Muscle layer of duodenum (tissue), 2 donors: ENCODE results near the gene KAZN.
A peak's percentile ranks its signal among the peaks of the same experiment; 100 is the strongest.

Experiments used
- H3K27ac ChIP-seq: one replicate; pipeline ENCODE4 v1.7.0; 2013; ENCODE audit warnings: mild to moderate bottlenecking, low read length
- H3K27me3 ChIP-seq: one replicate; pipeline ENCODE4 v1.7.0; 2013; ENCODE audit warnings: low read depth, mild to moderate bottlenecking, control low read depth, low read length
- H3K36me3 ChIP-seq, 2 donors: one replicate each; pipeline ENCODE4 v1.7.0; 2013; ENCODE audit warnings: low read length in 2 of 2, control low read depth in 1 of 2, mild to moderate bottlenecking in 1 of 2; ENCODE audit not compliant: insufficient read depth in 2 of 2, control insufficient read depth in 1 of 2
- H3K4me1 ChIP-seq, 2 donors: one replicate each; pipeline ENCODE4 v1.7.0; 2013; ENCODE audit warnings: low read length in 2 of 2, mild to moderate bottlenecking in 2 of 2, control low read depth in 1 of 2, moderate library complexity in 1 of 2; ENCODE audit not compliant: insufficient read depth in 2 of 2, control insufficient read depth in 1 of 2
- H3K4me3 ChIP-seq, 2 donors: one replicate each; pipeline ENCODE4 v1.7.0; 2013; ENCODE audit warnings: low read length in 2 of 2, low read depth in 1 of 2, mild to moderate bottlenecking in 1 of 2
- H3K9me3 ChIP-seq, 2 donors: one replicate each; pipeline ENCODE4 v1.7.0; 2013; ENCODE audit warnings: low read length in 2 of 2, control low read depth in 1 of 2, mild to moderate bottlenecking in 1 of 2; ENCODE audit not compliant: control insufficient read depth in 1 of 2
- donor health status: healthy.

The KAZN gene

GRCh38 chr1:14824314-14824915 is 225.9 kb downstream of the KAZN start:
- no peak overlapping the region for H3K27ac ChIP-seq
- no peaks in the 10 kb centered on the region for H3K9me3 ChIP-seq
- peaks cover 0 to 5% of the 10 kb centered on the region in 2 donors for H3K4me1 ChIP-seq
- H3K36me3 ChIP-seq = no peaks in the 10 kb centered on the region
- no peaks in the 10 kb centered on the region for H3K27me3 ChIP-seq
- H3K4me3 ChIP-seq = no peak overlapping the region

GRCh38 chr1:14825396-14825795 is 226.9 kb downstream of the KAZN start:
- H3K4me3 ChIP-seq = no peak overlapping the region
- no peaks in the 10 kb centered on the region for H3K27me3 ChIP-seq
- no peak overlapping the region for H3K27ac ChIP-seq
- H3K36me3 ChIP-seq = no peaks in the 10 kb centered on the region
- H3K9me3 ChIP-seq = no peaks in the 10 kb centered on the region
- peaks cover 0 to 5% of the 10 kb centered on the region in 2 donors for H3K4me1 ChIP-seq

- no peaks in the 10 kb centered on the region for H3K36me3 ChIP-seq
- H3K4me3 ChIP-seq = no peak overlapping the region
- no peaks in the 10 kb centered on the region for H3K9me3 ChIP-seq
- peaks cover 0 to 5% of the 10 kb centered on the region in 2 donors for H3K4me1 ChIP-seq
- H3K27me3 ChIP-seq = no peaks in the 10 kb centered on the region
- no peak overlapping the region for H3K27ac ChIP-seq
Observed at GRCh38 chr1:14826172-14826636, 227.7 kb downstream of the KAZN start.

GRCh38 chr1:14826731-14827326 is 228.3 kb downstream of the KAZN start:
- peaks cover 0 to 5% of the 10 kb centered on the region in 2 donors for H3K4me1 ChIP-seq
- no peaks in the 10 kb centered on the region for H3K36me3 ChIP-seq
- no peaks in the 10 kb centered on the region for H3K9me3 ChIP-seq
- H3K27ac ChIP-seq = no peak overlapping the region
- no peaks in the 10 kb centered on the region for H3K27me3 ChIP-seq
- H3K4me3 ChIP-seq = no peak overlapping the region

GRCh38 chr1:14827870-14828269 is 229.4 kb downstream of the KAZN start:
- no peaks in the 10 kb centered on the region for H3K27me3 ChIP-seq
- H3K4me3 ChIP-seq = no peak overlapping the region
- H3K27ac ChIP-seq = no peak overlapping the region
- H3K9me3 ChIP-seq = no peaks in the 10 kb centered on the region
- H3K36me3 ChIP-seq = no peaks in the 10 kb centered on the region
- peaks cover 0 to 5% of the 10 kb centered on the region in 2 donors for H3K4me1 ChIP-seq

GRCh38 chr1:14828665-14829064 is 230.2 kb downstream of the KAZN start:
- Histone ChIP-seq H3K27me3 (no peaks in the 10 kb centered on the region), H3K27ac (no peak overlapping the region), H3K4me3 (no peak overlapping the region), H3K9me3 (no peaks in the 10 kb centered on the region), H3K4me1 (peaks cover 0 to 5% of the 10 kb centered on the region in 2 donors), H3K36me3 (no peaks in the 10 kb centered on the region)

- no peaks in the 10 kb centered on the region for H3K9me3 ChIP-seq
- no peak overlapping the region for H3K4me3 ChIP-seq
- no peaks in the 10 kb centered on the region for H3K36me3 ChIP-seq
- no peak overlapping the region for H3K27ac ChIP-seq
- no peaks in the 10 kb centered on the region for H3K27me3 ChIP-seq
- no peaks in the 10 kb centered on the region for H3K4me1 ChIP-seq
Observed at GRCh38 chr1:14835725-14836124, 237.2 kb downstream of the KAZN start.

- Histone ChIP-seq H3K4me1 (no peaks in the 10 kb centered on the region), H3K36me3 (no peaks in the 10 kb centered on the region), H3K4me3 (no peak overlapping the region), H3K27me3 (no peaks in the 10 kb centered on the region), H3K27ac (no peak overlapping the region), H3K9me3 (peaks cover 2% of the 10 kb centered on the region in 2 donors)
Observed at GRCh38 chr1:14836426-14837140, 238.1 kb downstream of the KAZN start.

- Histone ChIP-seq H3K9me3 (peaks cover 9 to 16% of the 10 kb centered on the region in 2 donors), H3K27me3 (no peaks in the 10 kb centered on the region), H3K4me3 (no peak overlapping the region), H3K27ac (no peak overlapping the region), H3K4me1 (no peaks in the 10 kb centered on the region), H3K36me3 (no peaks in the 10 kb centered on the region)
Observed at GRCh38 chr1:14840374-14840773, 241.9 kb downstream of the KAZN start.

- no peaks in the 10 kb centered on the region for H3K4me1 ChIP-seq
- peak overlapping the region in 1 of 2 donors; percentile 32 for H3K4me3 ChIP-seq
- no peak overlapping the region for H3K27ac ChIP-seq
Observed at GRCh38 chr1:14841456-14841855, 243.0 kb downstream of the KAZN start.

GRCh38 chr1:14841951-14842350 is 243.5 kb downstream of the KAZN start:
- H3K27me3 ChIP-seq = no peaks in the 10 kb centered on the region
- H3K4me3 ChIP-seq = peak overlapping the region in 1 of 2 donors; percentile 32
- peaks cover 9 to 16% of the 10 kb centered on the region in 2 donors for H3K9me3 ChIP-seq
- H3K4me1 ChIP-seq = no peaks in the 10 kb centered on the region
- no peak overlapping the region for H3K27ac ChIP-seq
- no peaks in the 10 kb centered on the region for H3K36me3 ChIP-seq

More at GRCh38 chr1:14841456-14841855, 243.0 kb downstream of the KAZN start:
- Histone ChIP-seq H3K36me3 (no peaks in the 10 kb centered on the region), H3K9me3 (peaks cover 9 to 16% of the 10 kb centered on the region in 2 donors), H3K27me3 (no peaks in the 10 kb centered on the region)
